ENCODE data around the gene CRACDL. TPM values are rescaled to one million over a fixed set of nuclear protein-coding genes. Genes with fewer than 3 reads are reported as not detected.

Gene CRACDL
- total RNA-seq, 1 donor from 2014 or later, result 3.0 TPM

- no peak for TF ChIP-seq CTCF (IDR thresholded peaks at IDR 0.05; ENCODE audit: borderline replicate concordance)
- Histone ChIP-seq H3K36me3 (no peaks in the 10 kb centered on the region), H3K4me3 (no peak overlapping the region), H3K4me1 (peaks cover 19% of the 10 kb centered on the region), H3K27ac (replicated peaks) (no peak overlapping the region), H3K27me3 (ENCODE audit: low read depth) (no peaks in the 10 kb centered on the region), H3K9me3 (replicated peaks) (no peaks in the 10 kb centered on the region)
- intact Hi-C loops (cut with micrococcal nuclease), result no loop called here
- DNase-seq, result no peak
Measured at GRCh38 chr2:98763209-98763951, 172.6 kb downstream of the CRACDL start.

GRCh38 chr2:98761909-98762308 is 174.1 kb downstream of the CRACDL start:
- DNase-seq, result no peak
- Histone ChIP-seq H3K4me3 (no peak overlapping the region), H3K9me3 (replicated peaks) (no peaks in the 10 kb centered on the region), H3K27ac (replicated peaks) (no peak overlapping the region), H3K4me1 (peaks cover 30% of the 10 kb centered on the region), H3K27me3 (ENCODE audit: low read depth) (no peaks in the 10 kb centered on the region), H3K36me3 (no peaks in the 10 kb centered on the region)
- intact Hi-C loops (cut with micrococcal nuclease), result no loop called here
- no peak for TF ChIP-seq CTCF (IDR thresholded peaks at IDR 0.05; ENCODE audit: borderline replicate concordance)

GRCh38 chr2:98761267-98761781 is 174.7 kb downstream of the CRACDL start:
- Histone ChIP-seq H3K4me3 (no peak overlapping the region), H3K9me3 (replicated peaks) (no peaks in the 10 kb centered on the region), H3K36me3 (no peaks in the 10 kb centered on the region), H3K27ac (replicated peaks) (no peak overlapping the region), H3K27me3 (ENCODE audit: low read depth) (no peaks in the 10 kb centered on the region), H3K4me1 (peaks cover 30% of the 10 kb centered on the region)
- no peak for DNase-seq
- no peak for TF ChIP-seq CTCF (IDR thresholded peaks at IDR 0.05; ENCODE audit: borderline replicate concordance)
- intact Hi-C loops (cut with micrococcal nuclease), result no loop called here

GRCh38 chr2:98759827-98760625 is 176.0 kb downstream of the CRACDL start:
- Histone ChIP-seq H3K27ac (replicated peaks) (peak overlapping the region; percentile 24), H3K27me3 (ENCODE audit: low read depth) (no peaks in the 10 kb centered on the region)

More at GRCh38 chr2:98759827-98760625, 176.0 kb downstream of the CRACDL start:
- Histone ChIP-seq H3K9me3 (replicated peaks) (no peaks in the 10 kb centered on the region), H3K4me1 (peaks cover 30% of the 10 kb centered on the region), H3K4me3 (no peak overlapping the region), H3K36me3 (no peaks in the 10 kb centered on the region)
- intact Hi-C loops (cut with micrococcal nuclease), result no loop called here
- no peak for TF ChIP-seq CTCF (IDR thresholded peaks at IDR 0.05; ENCODE audit: borderline replicate concordance)
- no peak for DNase-seq
